ENCODE measurements around the gene NDUFB8. TPM values are rescaled to one million over a fixed set of nuclear protein-coding genes. Genes with fewer than 3 reads are reported as not detected.

Gene NDUFB8
- 409 and 414 TPM in 2 replicates for total RNA-seq (2014; rRNA removed; shearing (Covaris generic))

GRCh38 chr10:100529475-100530298, at the start of gene NDUFB8:
NDUFB8 (minus strand) TSS chr10:100529871; CDS start chr10:100529851, 20 bp downstream.

GRCh38 chr10:100535715-100536353, 6.2 kb upstream of the NDUFB8 start, which contains the start of gene HIF1AN:
HIF1AN (plus strand) TSS chr10:100535943; CDS start chr10:100535959, 16 bp downstream.

GRCh38 chr10:100519311-100520051, 10.2 kb downstream of the NDUFB8 start, which contains the start of gene SEC31B:
SEC31B (minus strand) TSS chr10:100519861; CDS start chr10:100516952, 2,909 bp downstream.

Other genes starting within 250 kb of the NDUFB8 start
- gene BLOC1S2, start 243.2 kb downstream of the NDUFB8 start, total RNA-seq (2014; rRNA removed; shearing (Covaris generic)) = 42.4 and 45.3 TPM in 2 replicates
- gene PKD2L1, start 199.6 kb downstream of the NDUFB8 start, total RNA-seq (2014; rRNA removed; shearing (Covaris generic)) = not detected in 2 replicates
- 113 and 114 TPM in 2 replicates for gene SCD, start 182.6 kb downstream of the NDUFB8 start, total RNA-seq (2014; rRNA removed; shearing (Covaris generic))
- 0.08 and 0.11 TPM in 2 replicates for gene WNT8B, start 66.9 kb downstream of the NDUFB8 start, total RNA-seq (2014; rRNA removed; shearing (Covaris generic))
- gene SEC31B, start 10.0 kb downstream of the NDUFB8 start, total RNA-seq (2014; rRNA removed; shearing (Covaris generic)) = 4.3 and 4.7 TPM in 2 replicates
- gene HIF1AN, start 6.1 kb upstream of the NDUFB8 start, total RNA-seq (2014; rRNA removed; shearing (Covaris generic)) = 14.1 and 14.7 TPM in 2 replicates
- not detected in 2 replicates for gene PAX2, start 215.7 kb upstream of the NDUFB8 start, total RNA-seq (2014; rRNA removed; shearing (Covaris generic))